GM12878 (cell line): ENCODE measurements around the gene C16orf78.

Experiments used
- POLR2A ChIP-seq: IDR thresholded peaks from 2 replicates; pipeline ENCODE4 v1.6.1; 2011; ENCODE audit warnings: low read depth, mild to moderate bottlenecking, low read length
- TF ChIP-seq, protein P1 (sequence below), 3 experiments: IDR thresholded peaks in 2 of 3; conservative IDR thresholded peaks in 1 of 3; 2 replicates each; pipeline ENCODE4 v1.5.1; 2011; ENCODE audit warnings: low read depth in 3 of 3, low read length in 3 of 3, mild to moderate bottlenecking in 3 of 3, control low read depth in 2 of 3, moderate library complexity in 2 of 3, inconsistent platforms in 1 of 3, mixed read lengths in 1 of 3; ENCODE audit not compliant: control insufficient read depth in 2 of 3, insufficient read depth in 1 of 3; ENCODE audit errors: extremely low read depth in 1 of 3

DNA sequence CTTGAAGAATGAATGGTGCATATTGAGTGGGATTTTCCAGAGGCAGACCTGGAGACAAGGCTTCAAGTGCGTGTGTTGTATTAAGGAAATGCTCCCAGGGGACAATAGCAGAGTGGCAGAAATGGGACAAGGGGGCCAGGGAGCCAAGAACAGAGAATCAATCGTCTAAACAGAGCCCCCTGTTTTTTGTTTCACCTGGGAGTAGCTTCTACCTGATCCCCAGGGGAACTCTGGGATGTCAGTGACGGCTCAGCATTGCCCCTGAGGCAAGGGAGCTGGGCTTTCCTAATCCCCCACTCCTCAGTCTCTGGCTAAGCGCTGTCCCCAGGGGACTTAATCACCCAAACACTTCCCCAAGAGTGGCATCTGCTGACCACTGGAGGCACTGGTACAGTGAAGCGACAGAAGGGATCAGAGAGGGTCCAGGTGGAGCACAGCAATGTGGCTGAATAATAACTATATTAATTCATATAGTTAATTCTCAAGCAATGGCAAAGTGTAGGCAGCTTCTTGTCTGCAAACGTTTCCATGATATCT, 35.7 kb upstream of the C16orf78 start:
- TF ChIP-seq, protein P1, sequence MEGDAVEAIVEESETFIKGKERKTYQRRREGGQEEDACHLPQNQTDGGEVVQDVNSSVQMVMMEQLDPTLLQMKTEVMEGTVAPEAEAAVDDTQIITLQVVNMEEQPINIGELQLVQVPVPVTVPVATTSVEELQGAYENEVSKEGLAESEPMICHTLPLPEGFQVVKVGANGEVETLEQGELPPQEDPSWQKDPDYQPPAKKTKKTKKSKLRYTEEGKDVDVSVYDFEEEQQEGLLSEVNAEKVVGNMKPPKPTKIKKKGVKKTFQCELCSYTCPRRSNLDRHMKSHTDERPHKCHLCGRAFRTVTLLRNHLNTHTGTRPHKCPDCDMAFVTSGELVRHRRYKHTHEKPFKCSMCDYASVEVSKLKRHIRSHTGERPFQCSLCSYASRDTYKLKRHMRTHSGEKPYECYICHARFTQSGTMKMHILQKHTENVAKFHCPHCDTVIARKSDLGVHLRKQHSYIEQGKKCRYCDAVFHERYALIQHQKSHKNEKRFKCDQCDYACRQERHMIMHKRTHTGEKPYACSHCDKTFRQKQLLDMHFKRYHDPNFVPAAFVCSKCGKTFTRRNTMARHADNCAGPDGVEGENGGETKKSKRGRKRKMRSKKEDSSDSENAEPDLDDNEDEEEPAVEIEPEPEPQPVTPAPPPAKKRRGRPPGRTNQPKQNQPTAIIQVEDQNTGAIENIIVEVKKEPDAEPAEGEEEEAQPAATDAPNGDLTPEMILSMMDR (IDR thresholded peaks at IDR 0.05 in 2 of 3, conservative IDR thresholded peaks at IDR 0.05 in 1 of 3; ENCODE audit: control insufficient read depth in 2 of 3, extremely low read depth in 1 of 3, insufficient read depth in 1 of 3, low read depth in 3 of 3, low read length in 3 of 3), result no peak
- no peak for TF ChIP-seq POLR2A
